Measurements from ENCODE around the gene ACACB.

ACACB gene

GRCh38 chr12:109110988-109111495, 5.3 kb upstream of the ACACB start:
- no peak overlapping the region for H3K27ac ChIP-seq
- no peak for TF ChIP-seq ZFX (IDR thresholded peaks at IDR 0.05)
- TF ChIP-seq, protein P1, sequence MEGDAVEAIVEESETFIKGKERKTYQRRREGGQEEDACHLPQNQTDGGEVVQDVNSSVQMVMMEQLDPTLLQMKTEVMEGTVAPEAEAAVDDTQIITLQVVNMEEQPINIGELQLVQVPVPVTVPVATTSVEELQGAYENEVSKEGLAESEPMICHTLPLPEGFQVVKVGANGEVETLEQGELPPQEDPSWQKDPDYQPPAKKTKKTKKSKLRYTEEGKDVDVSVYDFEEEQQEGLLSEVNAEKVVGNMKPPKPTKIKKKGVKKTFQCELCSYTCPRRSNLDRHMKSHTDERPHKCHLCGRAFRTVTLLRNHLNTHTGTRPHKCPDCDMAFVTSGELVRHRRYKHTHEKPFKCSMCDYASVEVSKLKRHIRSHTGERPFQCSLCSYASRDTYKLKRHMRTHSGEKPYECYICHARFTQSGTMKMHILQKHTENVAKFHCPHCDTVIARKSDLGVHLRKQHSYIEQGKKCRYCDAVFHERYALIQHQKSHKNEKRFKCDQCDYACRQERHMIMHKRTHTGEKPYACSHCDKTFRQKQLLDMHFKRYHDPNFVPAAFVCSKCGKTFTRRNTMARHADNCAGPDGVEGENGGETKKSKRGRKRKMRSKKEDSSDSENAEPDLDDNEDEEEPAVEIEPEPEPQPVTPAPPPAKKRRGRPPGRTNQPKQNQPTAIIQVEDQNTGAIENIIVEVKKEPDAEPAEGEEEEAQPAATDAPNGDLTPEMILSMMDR (conservative IDR thresholded peaks at IDR 0.05) = no peak

- H3K27ac ChIP-seq = no peak overlapping the region
- no peak for TF ChIP-seq ZFX (IDR thresholded peaks at IDR 0.05)
- TF ChIP-seq, protein P1 (conservative IDR thresholded peaks at IDR 0.05) = no peak
Observed at GRCh38 chr12:109112720-109113465, 3.5 kb upstream of the ACACB start.

DNA sequence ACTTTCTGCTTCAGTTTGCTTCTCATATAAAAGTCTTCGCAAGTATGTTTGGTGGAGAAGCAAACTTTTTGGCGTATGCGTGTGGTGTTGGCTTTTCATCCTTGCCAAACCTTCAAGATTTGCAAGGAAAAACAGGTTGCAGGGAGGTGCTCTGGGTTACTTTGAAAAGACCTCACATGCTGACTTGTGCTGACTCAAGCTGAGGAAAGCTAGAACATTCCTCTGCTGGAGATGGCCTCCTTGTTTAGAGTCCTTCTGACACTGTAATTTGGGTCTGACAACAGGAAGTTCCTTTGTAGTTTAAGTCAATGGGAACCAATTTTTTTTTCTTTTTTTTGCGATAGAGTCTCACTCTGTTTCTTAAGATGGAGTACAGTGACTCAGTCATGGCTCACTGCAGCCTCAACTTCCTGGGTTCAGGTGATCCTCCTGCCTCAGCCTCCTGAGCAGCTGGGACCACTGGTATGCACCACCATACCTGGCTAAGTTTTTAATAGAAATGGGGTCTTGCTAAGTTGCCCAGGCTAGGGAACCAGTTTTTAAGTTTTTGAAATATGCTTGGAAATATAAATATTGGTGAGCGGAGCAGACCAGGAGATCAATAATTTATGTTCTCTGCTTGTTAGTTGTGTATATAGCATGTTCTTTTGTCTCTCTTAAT, 2.6 kb upstream of the ACACB start:
- H3K27ac ChIP-seq = no peak overlapping the region
- TF ChIP-seq, protein P1 (conservative IDR thresholded peaks at IDR 0.05) = no peak
- no peak for TF ChIP-seq ZFX (IDR thresholded peaks at IDR 0.05)

DNA sequence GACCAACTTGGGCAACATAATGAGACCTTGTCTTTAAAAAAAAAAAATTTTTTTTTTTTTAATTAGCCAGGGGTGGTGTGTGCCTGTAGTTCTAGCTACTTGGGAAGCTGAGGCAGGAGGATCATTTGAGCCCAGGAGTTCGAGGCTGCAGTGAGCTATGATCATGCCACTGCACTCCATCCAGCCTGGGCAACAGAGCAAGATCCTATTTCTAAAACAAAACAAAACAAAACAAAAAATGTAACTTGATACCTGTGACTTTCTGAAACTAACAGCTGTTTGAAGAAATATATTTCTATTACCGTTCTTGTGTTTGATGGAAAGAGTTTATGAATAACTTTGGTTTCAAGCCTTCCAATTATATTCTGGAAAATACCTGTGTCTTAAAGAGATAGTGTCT, 1.7 kb upstream of the ACACB start:
- H3K27ac ChIP-seq = no peak overlapping the region
- TF ChIP-seq, protein P1 (conservative IDR thresholded peaks at IDR 0.05) = no peak
- TF ChIP-seq ZFX (IDR thresholded peaks at IDR 0.05) = no peak

GRCh38 chr12:109115404-109115757, 1.0 kb upstream of the ACACB start:
- TF ChIP-seq, protein P1 (conservative IDR thresholded peaks at IDR 0.05) = no peak
- TF ChIP-seq ZFX (IDR thresholded peaks at IDR 0.05) = no peak
- no peak overlapping the region for H3K27ac ChIP-seq

DNA sequence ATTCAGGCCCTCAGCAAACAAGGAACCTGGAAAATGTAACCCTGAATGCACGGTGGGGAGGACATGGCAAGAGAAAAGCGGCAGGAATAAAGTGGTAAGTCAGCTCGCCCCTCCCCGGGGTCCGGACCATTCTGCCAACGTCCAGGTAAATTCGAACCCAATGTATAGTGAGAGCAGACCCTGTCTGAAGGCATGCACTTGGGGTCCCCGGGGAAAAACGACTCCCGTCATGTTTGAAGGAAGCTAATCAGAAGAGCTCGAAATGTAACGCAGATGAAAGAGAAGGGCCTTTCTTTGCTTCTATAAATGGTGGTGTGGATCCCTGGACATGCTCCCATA, 193 bp downstream of the ACACB start:
- H3K27ac ChIP-seq = no peak overlapping the region
- TF ChIP-seq, protein P1 (conservative IDR thresholded peaks at IDR 0.05) = no peak
- no peak for TF ChIP-seq ZFX (IDR thresholded peaks at IDR 0.05)

DNA sequence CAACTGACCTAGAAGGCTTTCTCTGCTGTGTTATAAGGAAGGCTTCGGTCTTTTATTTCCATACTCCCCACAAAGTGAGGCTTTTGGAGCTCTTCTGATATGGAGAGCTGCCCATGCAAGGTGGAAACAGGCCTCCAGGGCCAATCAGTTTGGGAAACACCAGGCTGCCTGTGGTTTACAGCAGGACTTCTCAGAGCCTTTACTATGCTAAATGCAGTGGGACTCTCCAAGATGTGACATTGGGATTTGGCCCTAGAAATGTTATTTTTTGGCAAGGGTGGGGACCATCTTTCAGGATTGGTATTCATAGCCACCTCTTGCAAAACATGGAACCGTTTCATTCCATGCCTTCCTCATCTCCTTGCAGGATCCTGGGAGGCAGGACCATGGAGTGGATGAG, 3.7 kb downstream of the ACACB start:
- H3K27ac ChIP-seq = no peak overlapping the region
- TF ChIP-seq, protein P1 (conservative IDR thresholded peaks at IDR 0.05) = no peak
- TF ChIP-seq ZFX (IDR thresholded peaks at IDR 0.05) = no peak
